ENCODE results near the gene ARF3. TPM values are rescaled to one million over a fixed set of nuclear protein-coding genes. Genes with fewer than 3 reads are reported as not detected.

Gene ARF3
- total RNA-seq (ENCODE audit: unreplicated experiment), result 307 TPM
- long read RNA-seq, full-length matches to known transcripts, result 27 of 31 reads
- long read RNA-seq, partial matches to known transcripts, result 0 of 31 reads
- long read RNA-seq, other reads (novel, unspliced or antisense), result 4 of 31 reads

DNA sequence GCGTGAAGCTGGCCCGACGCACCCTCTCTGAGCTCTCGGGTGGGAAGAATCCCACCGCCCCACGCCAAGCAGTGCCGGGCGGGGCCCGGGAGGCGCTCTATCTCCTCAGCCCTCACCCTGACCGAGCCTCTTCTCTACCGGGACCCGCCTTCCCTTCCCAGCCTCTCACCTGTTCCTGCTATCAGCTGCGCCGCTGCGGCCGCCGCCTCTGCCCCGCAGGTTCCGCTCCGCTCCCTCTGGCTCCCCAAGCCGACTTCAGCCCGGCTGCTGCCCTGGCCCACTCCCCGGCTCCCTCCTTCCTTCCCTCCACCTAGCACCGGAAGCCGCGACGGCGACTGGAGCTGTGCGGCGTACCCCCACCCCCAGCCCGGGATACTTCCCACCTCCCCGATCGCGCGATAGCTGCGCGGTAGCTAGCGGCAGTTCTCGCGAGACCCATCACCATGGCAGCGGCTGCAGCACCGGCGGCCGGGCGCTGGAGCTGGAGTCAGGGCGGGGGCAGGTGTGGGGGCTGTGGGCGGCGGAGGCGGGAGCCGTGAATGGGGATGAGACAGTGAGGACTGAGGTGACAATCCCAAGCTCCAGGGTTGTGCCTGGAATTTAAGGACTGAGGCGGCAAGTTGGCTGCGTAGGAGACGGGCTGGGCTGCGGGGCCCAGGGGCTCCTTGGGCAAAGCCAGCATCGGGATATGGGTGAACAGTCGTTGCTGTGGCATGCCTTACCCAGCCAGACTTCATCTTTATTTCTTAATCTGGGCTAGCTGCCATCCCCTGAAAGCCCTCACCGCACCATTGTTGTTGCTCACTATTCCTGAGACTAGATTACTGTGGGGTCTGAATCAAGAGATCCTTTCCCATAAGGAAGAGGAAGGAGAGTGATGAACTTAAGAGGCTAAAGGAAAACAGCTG is at the start of gene ARF3:
ARF3 (minus strand) TSS at position 347 of the 908 bp plus-strand sequence. CDS start 16,392 bp downstream, outside the sequence.
- Mint-ChIP-seq H3K4me3 (ENCODE audit: unreplicated experiment) (peak within 1 kb of the TSS; percentile 98), H3K27ac (ENCODE audit: unreplicated experiment) (peak within 1 kb of the TSS; percentile 95), H3K9me3 (ENCODE audit: unreplicated experiment) (no peaks in the 10 kb centered on the region), H3K27me3 (ENCODE audit: unreplicated experiment) (peaks cover 17% of the 10 kb centered on the region), H3K4me1 (ENCODE audit: unreplicated experiment) (peaks cover 51% of the 10 kb centered on the region), H3K36me3 (ENCODE audit: low read depth, unreplicated experiment) (peaks cover 22% of the 10 kb centered on the region)
- TF ChIP-seq, protein P1, sequence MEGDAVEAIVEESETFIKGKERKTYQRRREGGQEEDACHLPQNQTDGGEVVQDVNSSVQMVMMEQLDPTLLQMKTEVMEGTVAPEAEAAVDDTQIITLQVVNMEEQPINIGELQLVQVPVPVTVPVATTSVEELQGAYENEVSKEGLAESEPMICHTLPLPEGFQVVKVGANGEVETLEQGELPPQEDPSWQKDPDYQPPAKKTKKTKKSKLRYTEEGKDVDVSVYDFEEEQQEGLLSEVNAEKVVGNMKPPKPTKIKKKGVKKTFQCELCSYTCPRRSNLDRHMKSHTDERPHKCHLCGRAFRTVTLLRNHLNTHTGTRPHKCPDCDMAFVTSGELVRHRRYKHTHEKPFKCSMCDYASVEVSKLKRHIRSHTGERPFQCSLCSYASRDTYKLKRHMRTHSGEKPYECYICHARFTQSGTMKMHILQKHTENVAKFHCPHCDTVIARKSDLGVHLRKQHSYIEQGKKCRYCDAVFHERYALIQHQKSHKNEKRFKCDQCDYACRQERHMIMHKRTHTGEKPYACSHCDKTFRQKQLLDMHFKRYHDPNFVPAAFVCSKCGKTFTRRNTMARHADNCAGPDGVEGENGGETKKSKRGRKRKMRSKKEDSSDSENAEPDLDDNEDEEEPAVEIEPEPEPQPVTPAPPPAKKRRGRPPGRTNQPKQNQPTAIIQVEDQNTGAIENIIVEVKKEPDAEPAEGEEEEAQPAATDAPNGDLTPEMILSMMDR (IDR thresholded peaks at IDR 0.05; ENCODE audit: unreplicated experiment), result no peak
- peak; percentile 98 for DNase-seq (ENCODE audit: low spot score)

- Mint-ChIP-seq H3K27me3 (ENCODE audit: unreplicated experiment) (peaks cover 29% of the 10 kb centered on the region), H3K36me3 (ENCODE audit: low read depth, unreplicated experiment) (peaks cover 30% of the 10 kb centered on the region), H3K9me3 (ENCODE audit: unreplicated experiment) (no peaks in the 10 kb centered on the region), H3K4me1 (ENCODE audit: unreplicated experiment) (peaks cover 11% of the 10 kb centered on the region), H3K4me3 (ENCODE audit: unreplicated experiment) (no peak overlapping the region), H3K27ac (ENCODE audit: unreplicated experiment) (peak overlapping the region; percentile 18)
- DNase-seq (ENCODE audit: low spot score), result no peak
- TF ChIP-seq, protein P1 (IDR thresholded peaks at IDR 0.05; ENCODE audit: unreplicated experiment), result no peak
These were observed 43.1 kb upstream of the ARF3 start for GRCh38 chr12:49000346-49000745.

DNA sequence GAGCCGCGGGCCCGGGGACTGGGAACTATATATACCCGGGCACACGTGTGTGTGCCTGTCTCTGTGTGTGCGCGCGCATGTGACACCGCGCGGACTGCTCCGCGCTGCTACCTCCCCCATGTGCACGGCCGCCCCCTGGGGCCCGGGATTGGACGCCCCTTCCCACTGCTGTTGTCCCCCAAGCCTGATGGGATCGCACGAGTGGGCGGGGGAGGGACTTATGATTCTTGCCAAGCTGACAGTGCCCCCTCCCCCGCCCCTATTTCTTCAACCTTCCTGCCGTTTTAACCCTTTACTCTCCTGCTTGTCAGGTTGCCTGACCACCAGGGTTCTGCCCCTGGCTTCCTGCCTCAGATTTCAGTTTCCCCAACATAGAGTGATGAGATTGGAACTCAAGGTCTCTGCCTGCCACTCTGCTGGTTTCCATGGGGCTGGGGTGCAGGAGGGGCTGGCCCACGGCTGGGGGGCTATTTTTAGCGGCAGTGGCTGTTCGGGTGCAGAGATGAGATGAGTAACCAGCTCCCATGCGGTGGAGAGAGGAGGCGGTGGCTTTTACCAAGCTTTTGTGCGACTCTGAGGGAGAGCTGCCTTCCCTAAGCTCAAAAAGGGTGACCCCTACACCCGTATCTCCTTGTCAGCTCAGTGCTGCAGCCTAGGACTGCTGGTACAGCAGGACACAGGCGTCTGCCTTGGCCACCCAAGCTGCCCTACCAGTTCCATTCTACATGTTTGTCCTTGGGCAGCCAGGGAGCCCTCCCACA is 42.3 kb upstream of the ARF3 start, which contains the start of gene DDN:
DDN (minus strand) TSS at position 5 of the 761 bp plus-strand sequence. CDS start 88 bp downstream, outside the sequence.
- TF ChIP-seq, protein P1 (IDR thresholded peaks at IDR 0.05; ENCODE audit: unreplicated experiment), result no peak
- DNase-seq (ENCODE audit: low spot score), result no peak
- Mint-ChIP-seq H3K27me3 (ENCODE audit: unreplicated experiment) (peaks cover 33% of the 10 kb centered on the region), H3K4me1 (ENCODE audit: unreplicated experiment) (peaks cover 11% of the 10 kb centered on the region), H3K4me3 (ENCODE audit: unreplicated experiment) (peak within 1 kb of the TSS; percentile 31), H3K36me3 (ENCODE audit: low read depth, unreplicated experiment) (peaks cover 23% of the 10 kb centered on the region), H3K9me3 (ENCODE audit: unreplicated experiment) (no peaks in the 10 kb centered on the region), H3K27ac (ENCODE audit: unreplicated experiment) (peak within 1 kb of the TSS; percentile 18)

DNA sequence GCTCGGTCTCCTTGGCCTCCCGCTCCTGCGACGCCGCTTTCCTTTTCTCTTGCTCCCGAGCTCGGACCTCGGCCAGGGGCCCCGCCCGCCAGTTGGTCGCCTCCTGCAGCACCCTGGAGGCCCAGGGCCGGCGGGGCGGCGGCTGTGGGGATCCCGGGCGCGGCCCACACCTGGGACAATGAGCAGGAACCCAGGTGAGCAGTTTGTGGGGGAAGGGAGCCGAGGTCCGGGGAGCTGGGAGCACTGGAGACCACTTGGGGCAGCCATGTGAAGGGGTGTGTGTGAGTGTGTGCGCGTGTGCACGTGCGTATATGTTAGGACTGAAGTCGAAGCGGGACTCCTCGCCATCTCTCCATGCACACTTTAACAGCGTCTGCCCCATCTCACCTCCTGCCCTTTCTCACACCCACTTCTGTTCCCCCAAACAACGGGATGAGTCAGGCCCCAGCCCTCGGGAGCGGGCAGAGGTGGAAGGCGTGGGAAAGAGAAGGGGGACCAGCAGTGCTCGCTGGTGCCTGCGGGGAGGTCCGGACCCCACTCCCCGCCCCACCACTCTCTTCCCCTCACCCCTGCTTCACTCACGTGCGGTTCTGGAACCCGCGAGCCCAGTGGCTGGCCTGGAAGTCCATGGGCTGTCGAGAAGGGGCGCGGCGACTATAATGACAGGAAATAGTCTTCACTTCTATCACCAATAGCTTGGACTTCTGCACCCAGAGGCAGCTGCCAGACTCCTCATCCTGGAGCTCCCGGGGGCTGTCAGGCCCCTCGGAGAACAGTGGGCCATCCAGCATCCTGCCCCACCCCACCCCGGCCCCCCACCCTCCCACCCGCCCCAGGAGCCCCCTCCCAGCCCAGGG is 41.4 kb upstream of the ARF3 start:
- no peaks in the 10 kb centered on the region for H3K9me3 Mint-ChIP-seq (ENCODE audit: unreplicated experiment)
- no peak overlapping the region for H3K4me3 Mint-ChIP-seq (ENCODE audit: unreplicated experiment)
- TF ChIP-seq, protein P1 (IDR thresholded peaks at IDR 0.05; ENCODE audit: unreplicated experiment), result no peak
- no peak for DNase-seq (ENCODE audit: low spot score)
- peaks cover 22% of the 10 kb centered on the region for H3K36me3 Mint-ChIP-seq (ENCODE audit: low read depth, unreplicated experiment)
- H3K4me1 Mint-ChIP-seq (ENCODE audit: unreplicated experiment), result peaks cover 11% of the 10 kb centered on the region
- H3K27me3 Mint-ChIP-seq (ENCODE audit: unreplicated experiment), result peaks cover 38% of the 10 kb centered on the region
- no peak overlapping the region for H3K27ac Mint-ChIP-seq (ENCODE audit: unreplicated experiment)

Measured in endothelial cell (in vitro differentiated cells).